Natural killer cell (primary cell): Measurements from ENCODE around the gene SEC24B. TPM values are rescaled to one million over a fixed set of nuclear protein-coding genes. Genes with fewer than 3 reads are reported as not detected.

Source experiments
- ATAC-seq, 3 donors: fragments of 150-1000 bp in 2 of 3; fragments of 200-7000 bp in 1 of 3; cut with Tn5 transposase; 1 replicate in 1 of 3; 2 replicates in 2 of 3; pipeline ENCODE4 v1.10.0; 2021; ENCODE audit warnings: mild to moderate bottlenecking in 2 of 3, moderate library complexity in 2 of 3
- DNase-seq, 2 donors: peaks; one replicate each; pipeline versions ENCODE4 v3.0.0 to v3.0.0-alpha.2; 2013 to 2021; ENCODE audit warnings: mixed read lengths in 1 of 2
- H3K27ac ChIP-seq: one replicate; pipeline ENCODE4 v1.5.1; 2013; ENCODE audit warnings: mild to moderate bottlenecking, low read length
- H3K27me3 ChIP-seq: one replicate; pipeline ENCODE4 v1.6.1; 2013; ENCODE audit warnings: low read length; ENCODE audit not compliant: control insufficient read depth, insufficient read depth
- H3K36me3 ChIP-seq: one replicate; pipeline ENCODE4 v1.6.1; 2013; ENCODE audit warnings: low read length; ENCODE audit not compliant: control insufficient read depth, insufficient read depth
- H3K4me1 ChIP-seq: one replicate; pipeline ENCODE4 v1.6.1; 2013; ENCODE audit warnings: low read length; ENCODE audit not compliant: control insufficient read depth, insufficient read depth
- H3K4me3 ChIP-seq: one replicate; pipeline ENCODE4 v1.5.1; 2013; ENCODE audit warnings: low read length
- H3K9me3 ChIP-seq: one replicate; pipeline ENCODE4 v1.6.1; 2013; ENCODE audit warnings: low read length; ENCODE audit not compliant: control insufficient read depth, insufficient read depth
- H3K27ac Mint-ChIP-seq, 2 donors: one replicate each; pipeline ENCODE4 v1.8.0; 2022; ENCODE audit warnings: mild to moderate bottlenecking in 2 of 2, mixed read lengths in 2 of 2, moderate library complexity in 1 of 2
- H3K27me3 Mint-ChIP-seq, 2 donors: one replicate each; pipeline ENCODE4 v1.8.0; 2022; ENCODE audit warnings: low read depth in 2 of 2, mixed read lengths in 2 of 2
- H3K36me3 Mint-ChIP-seq: one replicate; pipeline ENCODE4 v1.8.0; 2022; ENCODE audit warnings: mixed read lengths
- H3K4me1 Mint-ChIP-seq, 2 donors: one replicate each; pipeline ENCODE4 v1.8.0; 2022; ENCODE audit warnings: mixed read lengths in 2 of 2
- H3K4me3 Mint-ChIP-seq: one replicate; pipeline ENCODE4 v1.8.0; 2022; ENCODE audit warnings: mild to moderate bottlenecking, moderate library complexity, mixed read lengths
- H3K9me3 Mint-ChIP-seq, 2 donors: one replicate each; pipeline ENCODE4 v1.8.0; 2022; ENCODE audit warnings: mixed read lengths in 2 of 2
- WGBS: methylation state at CpG from one replicate; pipeline ENCODE4 v1.1.7; 2013; ENCODE audit warnings: missing lambda C conversion rate; ENCODE audit not compliant: insufficient coverage; 5-methylcytosine and 5-hydroxymethylcytosine counted together
- intact Hi-C: fragments of 100-400 bp; cut with micrococcal nuclease; formaldehyde crosslinking; loops from one replicate; pipeline ENCODE4 v1.14.2; 2022
- total RNA-seq, 4 donors: library from RNA; stranded (reverse); fragments of 120-200 nt in 1 of 4; gene quantifications; one replicate each; pipeline versions ENCODE4 v1.2.3 to v1.2.4, GENCODE V29; 2013 to 2022
- TF ChIP-seq, protein P1 (sequence below): fragments of 200-600 bp; IDR thresholded peaks from one replicate; pipeline ENCODE4 v1.8.0; 2022; ENCODE audit warnings: antibody characterized with exemption

The SEC24B gene
- total RNA-seq, 3 donors from 2014 or later (not counting 1 experiment from before 2014, with no cell fraction given), result 38.6 to 43.9 (median 40.7) TPM

DNA sequence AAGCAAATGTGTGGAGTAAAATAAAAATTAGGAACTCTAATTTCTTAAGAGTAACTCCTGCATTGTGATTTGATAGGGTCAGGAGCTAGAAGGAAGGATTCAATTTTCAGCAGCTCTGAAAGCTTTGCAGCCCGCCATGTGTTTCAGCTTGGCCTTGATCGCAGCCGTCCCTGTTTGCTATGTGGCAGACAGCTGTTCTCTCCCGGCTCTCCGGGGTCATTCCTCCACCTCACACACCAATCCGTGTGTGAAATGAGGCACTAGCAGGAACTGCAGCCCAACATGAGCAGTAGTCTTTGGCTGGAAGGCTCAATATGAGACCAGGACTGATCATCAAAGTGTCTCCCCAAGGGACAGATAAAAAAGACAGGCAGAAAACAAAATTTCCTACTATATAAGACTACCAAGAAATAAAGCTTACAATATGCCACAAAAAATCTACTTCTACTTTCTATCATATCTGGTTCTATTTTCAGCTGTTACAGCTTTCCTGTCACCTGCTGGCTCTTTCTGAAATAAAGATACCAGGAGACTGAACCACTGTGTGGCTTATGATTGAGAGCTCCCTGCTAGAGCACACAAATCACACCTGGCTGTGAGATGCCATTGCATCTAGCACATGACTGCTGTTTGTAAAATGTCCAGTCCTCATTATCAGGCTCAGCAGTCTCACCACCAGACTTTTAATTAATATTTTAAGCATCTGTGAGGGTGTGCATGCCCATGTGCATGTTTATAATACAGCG, 44.1 kb upstream of the SEC24B start:
- Histone ChIP-seq H3K4me1 (no peaks in the 10 kb centered on the region), H3K4me3 (no peak overlapping the region), H3K36me3 (no peaks in the 10 kb centered on the region), H3K9me3 (no peaks in the 10 kb centered on the region), H3K27me3 (no peaks in the 10 kb centered on the region), H3K27ac (no peak overlapping the region)
- intact Hi-C loops, result no loop called here
- H3K4me1 Mint-ChIP-seq, result no peaks in the 10 kb centered on the region
- peaks cover 21 to 46% of the 10 kb centered on the region in 2 donors for H3K27me3 Mint-ChIP-seq
- no peak overlapping the region for H3K4me3 Mint-ChIP-seq
- TF ChIP-seq, protein P1, sequence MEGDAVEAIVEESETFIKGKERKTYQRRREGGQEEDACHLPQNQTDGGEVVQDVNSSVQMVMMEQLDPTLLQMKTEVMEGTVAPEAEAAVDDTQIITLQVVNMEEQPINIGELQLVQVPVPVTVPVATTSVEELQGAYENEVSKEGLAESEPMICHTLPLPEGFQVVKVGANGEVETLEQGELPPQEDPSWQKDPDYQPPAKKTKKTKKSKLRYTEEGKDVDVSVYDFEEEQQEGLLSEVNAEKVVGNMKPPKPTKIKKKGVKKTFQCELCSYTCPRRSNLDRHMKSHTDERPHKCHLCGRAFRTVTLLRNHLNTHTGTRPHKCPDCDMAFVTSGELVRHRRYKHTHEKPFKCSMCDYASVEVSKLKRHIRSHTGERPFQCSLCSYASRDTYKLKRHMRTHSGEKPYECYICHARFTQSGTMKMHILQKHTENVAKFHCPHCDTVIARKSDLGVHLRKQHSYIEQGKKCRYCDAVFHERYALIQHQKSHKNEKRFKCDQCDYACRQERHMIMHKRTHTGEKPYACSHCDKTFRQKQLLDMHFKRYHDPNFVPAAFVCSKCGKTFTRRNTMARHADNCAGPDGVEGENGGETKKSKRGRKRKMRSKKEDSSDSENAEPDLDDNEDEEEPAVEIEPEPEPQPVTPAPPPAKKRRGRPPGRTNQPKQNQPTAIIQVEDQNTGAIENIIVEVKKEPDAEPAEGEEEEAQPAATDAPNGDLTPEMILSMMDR, result no peak
- ATAC-seq (no peak), DNase-seq (no peak)
- no peaks in the 10 kb centered on the region for H3K9me3 Mint-ChIP-seq
- H3K36me3 Mint-ChIP-seq, result no peaks in the 10 kb centered on the region
- H3K27ac Mint-ChIP-seq, result no peak overlapping the region
- WGBS, result 83% methylated on average over 6 of the region's 7 CpGs

DNA sequence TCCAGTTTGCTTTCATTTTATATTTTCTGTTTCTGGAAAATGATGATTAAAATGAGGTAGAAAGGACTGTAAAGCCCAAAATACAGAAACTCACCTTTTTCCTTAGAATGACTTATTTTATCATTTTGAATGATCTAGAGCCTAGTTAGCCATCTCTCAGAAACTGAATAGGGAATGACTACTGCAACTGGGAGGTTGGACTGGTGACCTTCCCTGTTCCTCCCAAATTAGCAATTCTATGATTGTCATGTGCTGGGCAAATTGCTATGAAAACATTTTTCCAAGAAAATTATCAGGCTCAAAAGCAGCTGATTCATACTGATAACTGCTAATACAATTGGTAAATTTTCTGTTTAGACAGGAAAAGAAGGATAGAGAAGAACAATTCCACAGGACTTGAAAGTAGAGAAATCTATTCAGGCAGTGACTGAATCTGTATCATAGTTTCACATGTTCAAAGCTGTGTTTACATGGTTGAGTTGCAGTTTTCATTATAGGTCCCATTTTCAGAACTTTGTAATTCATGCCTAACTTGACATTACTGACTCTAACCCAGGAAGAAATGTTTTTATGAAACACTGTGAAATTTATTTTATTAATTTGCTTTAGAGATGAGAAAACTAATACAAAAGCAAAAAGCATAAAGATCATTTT, 43.4 kb upstream of the SEC24B start:
- H3K36me3 Mint-ChIP-seq, result no peaks in the 10 kb centered on the region
- intact Hi-C loops, result no loop called here

DNA sequence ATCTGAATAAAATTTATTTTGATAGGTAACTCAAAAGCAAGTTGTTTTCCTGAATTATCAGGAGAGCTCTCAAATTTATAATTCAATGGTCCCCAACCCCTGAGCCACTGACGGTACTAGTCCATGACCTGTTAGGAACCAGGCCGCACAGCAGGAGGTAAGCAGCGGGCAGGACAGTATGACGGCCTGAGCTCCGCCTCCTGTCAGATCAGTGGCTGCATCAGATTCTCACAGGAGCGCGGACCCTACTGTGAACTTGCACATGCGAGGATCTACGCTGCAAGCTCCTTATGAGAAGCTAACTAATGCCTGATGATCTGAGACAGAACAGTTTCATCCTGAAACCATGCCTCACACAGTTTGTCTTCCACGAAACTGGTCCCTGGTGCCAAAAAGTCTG, 37.9 kb upstream of the SEC24B start:
- Mint-ChIP-seq H3K36me3 (no peaks in the 10 kb centered on the region), H3K4me3 (no peak overlapping the region), H3K27ac (no peak overlapping the region), H3K9me3 (no peaks in the 10 kb centered on the region), H3K27me3 (peaks cover 21 to 44% of the 10 kb centered on the region in 2 donors), H3K4me1 (no peaks in the 10 kb centered on the region)
- H3K27me3 ChIP-seq, result peaks cover 11% of the 10 kb centered on the region
- H3K36me3 ChIP-seq, result no peaks in the 10 kb centered on the region
- intact Hi-C loops, result no loop called here
- ATAC-seq (no peak), DNase-seq (no peak)
- no peak overlapping the region for H3K27ac ChIP-seq
- H3K4me3 ChIP-seq, result no peak overlapping the region
- TF ChIP-seq, protein P1, result no peak
- H3K4me1 ChIP-seq, result no peaks in the 10 kb centered on the region
- H3K9me3 ChIP-seq, result no peaks in the 10 kb centered on the region
- WGBS, result 93% methylated on average over 10 of the region's 10 CpGs

More for the DNA sequence above, 43.4 kb upstream of the SEC24B start:
- no peaks in the 10 kb centered on the region for H3K36me3 ChIP-seq
- no peaks in the 10 kb centered on the region for H3K9me3 ChIP-seq
- Mint-ChIP-seq H3K9me3 (no peaks in the 10 kb centered on the region), H3K4me3 (no peak overlapping the region), H3K27me3 (peaks cover 21 to 44% of the 10 kb centered on the region in 2 donors), H3K4me1 (no peaks in the 10 kb centered on the region), H3K27ac (no peak overlapping the region)
- H3K4me1 ChIP-seq, result no peaks in the 10 kb centered on the region
- H3K27me3 ChIP-seq, result no peaks in the 10 kb centered on the region
- no peak overlapping the region for H3K4me3 ChIP-seq
- TF ChIP-seq, protein P1, result no peak
- DNase-seq (no peak), ATAC-seq (no peak)
- no peak overlapping the region for H3K27ac ChIP-seq
